Fibroblast of lung (primary cell): ENCODE results near the gene ARF4. TPM values are rescaled to one million over a fixed set of nuclear protein-coding genes. Genes with fewer than 3 reads are reported as not detected.

Experiments
- DNase-seq, 2 donors: peaks; one replicate each; pipeline versions ENCODE4 v3.0.0 to v3.0.0-alpha.2; 2010; ENCODE audit warnings: low read depth in 2 of 2
- H2AFZ ChIP-seq: 2 replicates; pipeline ENCODE4 v1.5.1; 2012; ENCODE audit warnings: low read length, control low read depth, inconsistent platforms
- H3K27ac ChIP-seq: 2 replicates; pipeline ENCODE4 v1.5.1; 2011; ENCODE audit warnings: low read length, control low read depth; ENCODE audit not compliant: insufficient read depth
- H3K27me3 ChIP-seq: 2 replicates; pipeline ENCODE4 v1.5.1; 2011; ENCODE audit warnings: mild to moderate bottlenecking, low read length; ENCODE audit not compliant: control insufficient read depth, insufficient read depth
- H3K36me3 ChIP-seq: 2 replicates; pipeline ENCODE4 v1.5.1; 2011; ENCODE audit warnings: low read length; ENCODE audit not compliant: control insufficient read depth, insufficient read depth
- H3K4me1 ChIP-seq: 2 replicates; pipeline ENCODE4 v1.5.1; 2011; ENCODE audit warnings: low read length; ENCODE audit not compliant: control insufficient read depth, insufficient read depth; ENCODE audit errors: extremely low read depth
- H3K4me2 ChIP-seq: 2 replicates; pipeline ENCODE4 v1.5.1; 2011; ENCODE audit warnings: low read length, control low read depth; ENCODE audit not compliant: insufficient read depth; ENCODE audit errors: extremely low read depth
- H3K4me3 ChIP-seq, 4 experiments: fragments of 200-600 bp in 1 of 4; sonication (generic) in 1 of 4; replicated peaks in 1 of 4; 2 replicates each; pipeline ENCODE4 v1.5.1; 2011 to 2016; ENCODE audit warnings: low read length in 4 of 4, low read depth in 3 of 4, mild to moderate bottlenecking in 3 of 4, control low read depth in 2 of 4, inconsistent platforms in 1 of 4, mixed read lengths in 1 of 4; ENCODE audit not compliant: insufficient read depth in 1 of 4; ENCODE audit errors: control extremely low read depth in 1 of 4
- H3K79me2 ChIP-seq: 2 replicates; pipeline ENCODE4 v1.5.1; 2012; ENCODE audit warnings: mild to moderate bottlenecking, low read length, inconsistent platforms; ENCODE audit not compliant: control insufficient read depth, insufficient read depth
- H3K9ac ChIP-seq: 2 replicates; pipeline ENCODE4 v1.5.1; 2011; ENCODE audit warnings: mild to moderate bottlenecking, low read length, control low read depth; ENCODE audit not compliant: insufficient read depth
- H3K9me3 ChIP-seq: 2 replicates; pipeline ENCODE4 v1.5.1; 2012; ENCODE audit warnings: low read depth, low read length; ENCODE audit not compliant: control insufficient read depth, insufficient read depth
- H4K20me1 ChIP-seq: 2 replicates; pipeline ENCODE4 v1.5.1; 2011; ENCODE audit warnings: low read length; ENCODE audit not compliant: control insufficient read depth, insufficient read depth; ENCODE audit errors: extremely low read depth
- EZH2 ChIP-seq: IDR thresholded peaks from 2 replicates; pipeline ENCODE4 v1.5.1; 2012; ENCODE audit warnings: low read length, control low read depth, mild to moderate bottlenecking; ENCODE audit errors: missing control alignments
- polyA plus RNA-seq, 2 donors: library from polyadenylated mRNA; depleted of rRNA in 1 of 2; stranded (reverse) in 1 of 2; unstranded in 1 of 2; fragments of >200 nt; gene quantifications; 2 replicates each; pipeline ENCODE4 v1.2.1, GENCODE V29; 2011 to 2012; ENCODE audit warnings: missing spikeins in 1 of 2
- total RNA-seq: library from RNA; depleted of rRNA; stranded (reverse); fragments of >200 nt; gene quantifications from 2 replicates; pipeline ENCODE4 v1.2.1, GENCODE V29; 2014
- TF ChIP-seq, protein P1 (sequence below), 2 donors: IDR thresholded peaks in 1 of 2; conservative IDR thresholded peaks in 1 of 2; 1 replicate in 1 of 2; 2 replicates in 1 of 2; pipeline ENCODE4 v1.5.1; 2011 to 2012; ENCODE audit warnings: low read length in 2 of 2, control low read depth in 1 of 2, inconsistent platforms in 1 of 2, low read depth in 1 of 2, mild to moderate bottlenecking in 1 of 2

Gene ARF4
- total and polyA plus RNA-seq, 2 donors (not counting 1 experiment from before 2014, with no cell fraction given), result 173 to 761 TPM

DNA sequence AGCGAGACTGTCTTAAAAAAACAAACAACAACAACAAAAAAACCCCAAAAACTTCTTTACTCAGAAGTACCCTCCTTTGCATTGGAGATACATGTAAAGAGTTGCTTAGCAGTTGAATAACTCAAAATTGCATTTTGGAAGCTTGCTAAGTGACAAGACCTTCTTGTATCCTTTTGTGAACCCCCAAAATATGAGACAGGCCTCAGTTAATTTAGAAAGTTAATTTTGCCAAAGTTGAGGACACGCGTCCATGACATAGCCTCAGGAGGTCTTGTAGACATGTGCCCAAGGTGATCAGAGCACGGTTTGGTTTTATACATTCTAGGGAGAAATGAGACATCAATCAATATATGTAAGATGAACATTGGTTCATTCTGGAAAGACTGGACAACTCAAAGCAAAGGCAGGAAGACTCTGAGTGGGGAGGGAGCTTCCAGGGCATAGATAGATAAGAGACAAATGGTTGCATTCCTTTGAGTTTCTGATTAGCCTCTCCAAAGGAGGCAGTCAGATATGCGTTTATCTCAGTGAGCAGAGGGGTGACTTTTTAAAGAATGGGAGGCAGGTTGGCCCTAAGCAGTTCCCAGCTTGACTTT is 1.7 kb upstream of the ARF4 start:
- H3K27me3 ChIP-seq, result no peaks in the 10 kb centered on the region
- peaks cover 1% of the 10 kb centered on the region for H3K36me3 ChIP-seq
- H3K4me3 ChIP-seq, result peak overlapping the region; percentile 58 to 98 (median 92)
- no peak for DNase-seq
- H3K79me2 ChIP-seq, result peaks cover 36% of the 10 kb centered on the region
- H2AFZ ChIP-seq, result no peak overlapping the region
- peaks cover 5% of the 10 kb centered on the region for H3K4me1 ChIP-seq
- peak overlapping the region; percentile 100 for H3K27ac ChIP-seq
- H4K20me1 ChIP-seq, result peaks cover 14% of the 10 kb centered on the region
- no peaks in the 10 kb centered on the region for H3K9me3 ChIP-seq
- TF ChIP-seq, protein P1, sequence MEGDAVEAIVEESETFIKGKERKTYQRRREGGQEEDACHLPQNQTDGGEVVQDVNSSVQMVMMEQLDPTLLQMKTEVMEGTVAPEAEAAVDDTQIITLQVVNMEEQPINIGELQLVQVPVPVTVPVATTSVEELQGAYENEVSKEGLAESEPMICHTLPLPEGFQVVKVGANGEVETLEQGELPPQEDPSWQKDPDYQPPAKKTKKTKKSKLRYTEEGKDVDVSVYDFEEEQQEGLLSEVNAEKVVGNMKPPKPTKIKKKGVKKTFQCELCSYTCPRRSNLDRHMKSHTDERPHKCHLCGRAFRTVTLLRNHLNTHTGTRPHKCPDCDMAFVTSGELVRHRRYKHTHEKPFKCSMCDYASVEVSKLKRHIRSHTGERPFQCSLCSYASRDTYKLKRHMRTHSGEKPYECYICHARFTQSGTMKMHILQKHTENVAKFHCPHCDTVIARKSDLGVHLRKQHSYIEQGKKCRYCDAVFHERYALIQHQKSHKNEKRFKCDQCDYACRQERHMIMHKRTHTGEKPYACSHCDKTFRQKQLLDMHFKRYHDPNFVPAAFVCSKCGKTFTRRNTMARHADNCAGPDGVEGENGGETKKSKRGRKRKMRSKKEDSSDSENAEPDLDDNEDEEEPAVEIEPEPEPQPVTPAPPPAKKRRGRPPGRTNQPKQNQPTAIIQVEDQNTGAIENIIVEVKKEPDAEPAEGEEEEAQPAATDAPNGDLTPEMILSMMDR (conservative IDR thresholded peaks at IDR 0.05 in 1 of 2, IDR thresholded peaks at IDR 0.05 in 1 of 2; ENCODE audit: low read depth in 1 of 2, low read length in 2 of 2), result no peak
- TF ChIP-seq EZH2, result no peak
- H3K9ac ChIP-seq, result no peak overlapping the region
- peak overlapping the region; percentile 99 for H3K4me2 ChIP-seq

DNA sequence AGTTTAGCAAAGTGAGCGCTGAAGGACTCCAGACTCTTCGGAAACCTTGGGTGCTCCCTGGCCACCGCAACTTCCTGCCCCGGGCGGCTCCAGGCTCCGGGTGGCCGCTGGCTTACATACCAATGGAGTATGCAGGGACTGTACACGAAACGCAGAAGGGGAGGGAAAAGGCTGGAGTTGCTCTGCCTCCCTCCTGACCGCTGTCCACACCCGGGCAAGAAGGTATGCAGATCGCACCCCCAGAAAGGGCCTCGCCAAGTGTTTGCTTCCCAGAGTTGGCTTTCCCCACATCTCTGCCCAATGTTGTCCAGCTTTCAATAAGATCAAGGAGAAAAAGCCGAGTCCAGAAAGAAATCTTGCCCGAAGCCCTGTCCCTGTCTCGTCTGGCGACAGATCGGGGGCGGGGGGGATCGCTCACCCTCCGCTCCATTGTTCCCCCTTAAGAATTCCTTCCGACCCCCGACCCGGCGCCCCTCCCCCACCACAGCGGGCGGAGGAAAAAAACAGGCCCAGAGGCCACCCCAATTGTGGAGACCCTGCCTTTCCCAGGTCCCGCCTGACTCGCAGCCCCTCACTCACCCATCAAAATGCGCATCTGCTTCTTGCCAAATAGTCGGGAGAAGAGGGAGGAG is 533 bp downstream of the ARF4 start:
- H3K36me3 ChIP-seq, result peaks cover 1% of the 10 kb centered on the region
- peak overlapping the region; percentile 17 for H3K4me2 ChIP-seq
- peaks cover 7% of the 10 kb centered on the region for H3K4me1 ChIP-seq
- peak overlapping the region; percentile 60 to 98 (median 86) for H3K4me3 ChIP-seq
- peak overlapping the region; percentile 97 for H3K27ac ChIP-seq
- peaks cover 25% of the 10 kb centered on the region for H4K20me1 ChIP-seq
- DNase-seq, result peak; percentile 86 to 94
- no peaks in the 10 kb centered on the region for H3K27me3 ChIP-seq
- peaks cover 59% of the 10 kb centered on the region for H3K79me2 ChIP-seq
- H3K9me3 ChIP-seq, result no peaks in the 10 kb centered on the region
- no peak overlapping the region for H2AFZ ChIP-seq
- peak overlapping the region; percentile 90 for H3K9ac ChIP-seq
- TF ChIP-seq, protein P1 (conservative IDR thresholded peaks at IDR 0.05 in 1 of 2, IDR thresholded peaks at IDR 0.05 in 1 of 2; ENCODE audit: low read depth in 1 of 2, low read length in 2 of 2), result no peak
- no peak for TF ChIP-seq EZH2

DNA sequence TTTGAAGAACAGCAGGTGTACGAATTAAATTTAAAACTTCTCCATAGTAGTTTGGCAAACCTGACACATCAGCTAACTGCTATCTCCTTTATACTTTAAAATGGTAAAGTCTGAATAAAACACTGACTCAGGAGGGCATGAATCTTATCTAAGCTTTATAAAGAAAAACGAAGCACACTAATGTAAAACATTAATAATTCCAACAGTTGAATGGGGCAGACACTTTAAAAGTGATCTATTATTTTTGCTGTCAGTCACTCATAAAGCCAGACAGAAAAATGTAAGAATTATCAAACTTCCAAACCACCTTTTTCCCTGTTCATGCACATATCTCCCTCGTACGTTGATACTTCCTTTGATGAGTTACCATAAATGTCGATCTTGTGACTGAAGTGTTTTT is 2.6 kb downstream of the ARF4 start:
- Histone ChIP-seq H3K4me1 (peaks cover 7% of the 10 kb centered on the region), H2AFZ (no peak overlapping the region), H3K27ac (peak overlapping the region; percentile 97), H3K9me3 (no peaks in the 10 kb centered on the region), H3K9ac (peak overlapping the region; percentile 46), H4K20me1 (peaks cover 25% of the 10 kb centered on the region), H3K79me2 (peaks cover 76% of the 10 kb centered on the region), H3K36me3 (peaks cover 1% of the 10 kb centered on the region), H3K27me3 (no peaks in the 10 kb centered on the region), H3K4me2 (peak overlapping the region; percentile 96), H3K4me3 (peak overlapping the region; percentile 60 to 98 (median 86))
- TF ChIP-seq, protein P1 (conservative IDR thresholded peaks at IDR 0.05 in 1 of 2, IDR thresholded peaks at IDR 0.05 in 1 of 2; ENCODE audit: low read depth in 1 of 2, low read length in 2 of 2), result no peak
- DNase-seq, result no peak
